ENCODE measurements around the gene CCDC71L.

DNA sequence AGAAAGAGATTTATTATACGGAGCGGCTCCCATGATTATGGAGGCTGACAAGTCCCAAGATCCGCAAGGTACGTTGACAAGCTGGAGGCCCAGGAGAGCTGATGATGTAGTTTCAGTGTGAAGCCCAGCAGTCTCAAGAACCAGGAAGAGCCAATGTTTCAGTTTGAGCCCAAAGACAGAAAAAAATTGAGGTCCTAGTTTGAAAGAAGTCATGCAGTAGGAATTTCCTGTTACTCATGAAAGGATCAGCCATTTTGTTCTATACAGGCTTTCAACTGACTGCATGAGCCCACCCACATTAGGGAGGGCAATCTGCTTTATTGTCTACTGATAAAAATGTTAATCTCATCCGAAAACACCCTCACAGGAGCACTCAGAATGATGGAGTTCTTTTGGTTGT, 51.5 kb downstream of the CCDC71L start:
- TF ChIP-seq SPI1 (IDR thresholded peaks at IDR 0.05; ENCODE audit: low read depth, low read length) (no peak), POLR2A (IDR thresholded peaks at IDR 0.05; ENCODE audit: low read depth, low read length) (no peak), PAX5 (IDR thresholded peaks at IDR 0.05; ENCODE audit: insufficient read depth, low read length, severe bottlenecking) (no peak), TAF1 (IDR thresholded peaks at IDR 0.05; ENCODE audit: low read depth, low read length) (no peak), POLR2AphosphoS5 (IDR thresholded peaks at IDR 0.05; ENCODE audit: low read depth, low read length) (no peak), POU2F2 (IDR thresholded peaks at IDR 0.05; ENCODE audit: low read depth, low read length) (no peak)

Data from GM12891 (cell line).